D721Med (cell line): ENCODE results near the gene OLFM2.

Source experiments
- DNase-seq: peaks from one replicate; pipeline ENCODE4 v3.0.0; 2011; ENCODE audit warnings: low spot score; ENCODE audit not compliant: insufficient read length
- FAIRE-seq: peaks from 2 replicates; lab custom pipeline; 2011; peaks lifted over from hg19 to GRCh38; lab: Jason Lieb, UNC
- CTCF ChIP-seq: IDR thresholded peaks from 2 replicates; pipeline ENCODE4 v1.5.1; 2012; ENCODE audit warnings: mild to moderate bottlenecking, control low read depth; ENCODE audit not compliant: insufficient read depth; ENCODE audit errors: missing control alignments

OLFM2 gene

GRCh38 chr19:9883764-9884163 is 52.6 kb downstream of the OLFM2 start:
- no peak for TF ChIP-seq CTCF
- no peak for FAIRE-seq
- no peak for DNase-seq

DNA sequence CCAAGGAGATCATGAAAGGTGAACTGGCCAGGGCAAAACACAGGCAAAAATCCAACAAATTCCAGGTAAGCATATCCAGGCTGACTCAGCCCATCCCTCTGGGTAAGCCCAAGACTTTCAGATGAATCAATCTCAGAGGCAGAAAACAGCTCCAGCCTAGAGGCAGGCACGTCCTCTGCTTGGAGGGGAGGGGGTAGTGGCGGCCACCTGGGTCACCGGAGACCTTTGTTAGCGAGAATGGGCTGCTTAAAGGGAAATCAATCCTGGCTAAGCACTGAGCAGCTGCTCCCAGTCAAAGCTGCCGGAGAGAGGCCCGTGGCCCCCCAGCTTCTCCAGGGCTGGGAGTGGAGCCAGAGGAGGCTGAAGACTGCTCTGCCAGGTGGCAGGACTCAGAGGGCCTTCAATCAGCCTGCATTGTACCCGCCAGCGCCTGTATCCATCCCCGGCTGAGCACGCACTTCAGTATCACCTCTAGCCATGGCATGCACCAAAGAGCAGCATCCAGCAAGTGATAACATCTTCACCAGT is 53.0 kb downstream of the OLFM2 start:
- no peak for TF ChIP-seq CTCF
- FAIRE-seq, result no peak
- no peak for DNase-seq

DNA sequence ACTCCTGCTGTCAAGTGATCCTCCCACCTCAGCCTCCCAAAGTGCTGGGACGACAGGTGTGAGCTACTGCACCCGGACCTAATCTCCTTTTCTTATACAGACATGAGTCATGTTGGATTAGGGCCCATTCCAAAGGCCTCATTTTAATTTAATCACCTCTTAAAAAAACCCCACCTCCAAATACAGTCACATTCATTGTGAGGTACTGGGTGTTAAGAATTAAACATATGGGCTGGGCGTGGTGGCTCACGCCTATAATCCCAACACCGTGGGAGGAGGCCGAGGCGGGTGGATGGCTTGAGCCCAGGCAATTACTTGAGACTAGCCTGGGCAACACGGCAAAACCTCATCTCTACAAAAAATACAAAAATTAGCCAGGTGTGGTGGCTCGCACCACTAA is 54.6 kb downstream of the OLFM2 start:
- FAIRE-seq (peak; percentile 6), DNase-seq (no peak)
- TF ChIP-seq CTCF, result no peak

- DNase-seq (no peak), FAIRE-seq (no peak)
- TF ChIP-seq CTCF, result no peak
These were observed 57.7 kb downstream of the OLFM2 start for GRCh38 chr19:9878511-9879196.

GRCh38 chr19:9877780-9878510 is 58.4 kb downstream of the OLFM2 start:
- FAIRE-seq (no peak), DNase-seq (no peak)
- no peak for TF ChIP-seq CTCF

DNA sequence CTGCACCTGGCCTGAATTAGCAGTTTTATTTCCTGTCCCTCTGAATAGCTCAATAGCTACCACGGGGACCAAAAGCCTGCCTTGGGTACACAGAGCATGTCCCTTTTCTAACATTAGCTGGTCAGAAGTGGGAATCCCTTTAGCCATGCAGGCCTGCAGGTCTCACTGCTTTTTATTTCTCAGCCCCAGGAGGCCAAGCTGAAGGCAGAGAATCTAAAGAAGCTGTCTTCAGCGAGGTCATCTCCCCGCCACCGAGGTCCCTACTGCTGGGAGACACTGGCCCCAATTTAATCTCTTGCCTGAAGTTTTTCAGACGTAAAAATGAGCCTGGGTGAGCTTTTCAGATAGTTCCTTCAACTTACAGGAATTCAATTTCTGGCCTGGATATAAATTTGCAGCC is 60.5 kb downstream of the OLFM2 start:
- TF ChIP-seq CTCF, result no peak
- no peak for FAIRE-seq
- no peak for DNase-seq
